Mesenchymal stem cell (in vitro differentiated cells and primary cell): ENCODE data around the gene COPE.

Experiments
- DNase-seq: peaks from one replicate; pipeline ENCODE4 v3.0.0-alpha.2; 2013
- H2AFZ ChIP-seq: one replicate; pipeline ENCODE4 v1.6.1; 2013; ENCODE audit warnings: low read depth, mild to moderate bottlenecking, control low read depth, inconsistent platforms, low read length, moderate library complexity
- H2AK5ac ChIP-seq: 2 replicates; pipeline ENCODE4 v1.6.1; 2013; ENCODE audit warnings: low read length, moderate library complexity, mild to moderate bottlenecking, inconsistent platforms; ENCODE audit not compliant: severe bottlenecking
- H2BK120ac ChIP-seq: one replicate; pipeline ENCODE4 v1.6.1; 2013; ENCODE audit warnings: low read depth, mild to moderate bottlenecking, inconsistent platforms, low read length, moderate library complexity
- H2BK12ac ChIP-seq, 2 experiments: one replicate each; pipeline ENCODE4 v1.6.1; 2013; ENCODE audit warnings: inconsistent platforms in 2 of 2, low read length in 2 of 2, mild to moderate bottlenecking in 2 of 2, moderate library complexity in 2 of 2, control low read depth in 1 of 2
- H2BK15ac ChIP-seq: one replicate; pipeline ENCODE4 v1.6.1; 2013; ENCODE audit warnings: mild to moderate bottlenecking, low read depth, inconsistent platforms; ENCODE audit not compliant: poor library complexity, severe bottlenecking
- H2BK5ac ChIP-seq: 2 replicates; pipeline ENCODE4 v1.6.1; 2013; ENCODE audit warnings: low read depth, mild to moderate bottlenecking, low read length, control low read depth, inconsistent platforms; ENCODE audit not compliant: poor library complexity, severe bottlenecking
- H3K14ac ChIP-seq, 2 experiments: one replicate each; pipeline ENCODE4 v1.6.1; 2013; ENCODE audit warnings: inconsistent platforms in 2 of 2, low read length in 2 of 2, control low read depth in 1 of 2, mild to moderate bottlenecking in 1 of 2, moderate library complexity in 1 of 2
- H3K18ac ChIP-seq, 2 experiments: one replicate each; pipeline ENCODE4 v1.6.1; 2013; ENCODE audit warnings: inconsistent platforms in 2 of 2, low read length in 2 of 2, control low read depth in 1 of 2, low read depth in 1 of 2, mild to moderate bottlenecking in 1 of 2
- H3K23ac ChIP-seq, 2 experiments: one replicate each; pipeline ENCODE4 v1.6.1; 2013; ENCODE audit warnings: inconsistent platforms in 2 of 2, low read length in 2 of 2, mild to moderate bottlenecking in 2 of 2, moderate library complexity in 2 of 2, control low read depth in 1 of 2
- H3K27ac ChIP-seq: 2 replicates; pipeline ENCODE4 v1.5.1; 2013; ENCODE audit warnings: mild to moderate bottlenecking, moderate library complexity, low read length, control low read depth, inconsistent platforms; ENCODE audit not compliant: poor library complexity, severe bottlenecking
- H3K27me3 ChIP-seq, 2 experiments: 2 replicates each; pipeline versions ENCODE4 v1.6.1 to v1.7.0; 2013; ENCODE audit warnings: low read length in 2 of 2, mild to moderate bottlenecking in 2 of 2, moderate library complexity in 2 of 2, control low read depth in 1 of 2, inconsistent platforms in 1 of 2; ENCODE audit not compliant: control insufficient read depth in 1 of 2, insufficient read depth in 1 of 2
- H3K36me3 ChIP-seq, 2 experiments: 2 replicates each; pipeline versions ENCODE4 v1.6.1 to v1.7.0; 2013; ENCODE audit warnings: low read length in 2 of 2, control low read depth in 1 of 2, inconsistent platforms in 1 of 2, low read depth in 1 of 2, mild to moderate bottlenecking in 1 of 2; ENCODE audit not compliant: insufficient read depth in 2 of 2, control insufficient read depth in 1 of 2
- H3K4ac ChIP-seq, 2 experiments: one replicate each; pipeline ENCODE4 v1.6.1; 2013; ENCODE audit warnings: inconsistent platforms in 2 of 2, low read length in 2 of 2, mild to moderate bottlenecking in 2 of 2, moderate library complexity in 2 of 2, control low read depth in 1 of 2, low read depth in 1 of 2
- H3K4me1 ChIP-seq: 2 replicates; pipeline ENCODE4 v1.6.1; 2013; ENCODE audit warnings: low read depth, low read length, control low read depth; ENCODE audit not compliant: control insufficient read depth, insufficient read depth
- H3K4me2 ChIP-seq: 2 replicates; pipeline ENCODE4 v1.6.1; 2013; ENCODE audit warnings: low read length, mild to moderate bottlenecking, inconsistent platforms; ENCODE audit not compliant: poor library complexity, severe bottlenecking
- H3K4me3 ChIP-seq, 2 experiments: 2 replicates each; pipeline versions ENCODE4 v1.5.1 to v1.7.0; 2013; ENCODE audit warnings: low read length in 2 of 2, mild to moderate bottlenecking in 2 of 2, control low read depth in 1 of 2, low read depth in 1 of 2; ENCODE audit not compliant: insufficient read depth in 1 of 2
- H3K79me1 ChIP-seq: replicated peaks from 2 replicates; pipeline ENCODE4 v1.6.1; 2013; ENCODE audit warnings: mild to moderate bottlenecking, control low read depth, low read length, inconsistent platforms; ENCODE audit not compliant: poor library complexity, severe bottlenecking
- H3K9ac ChIP-seq: 2 replicates; pipeline ENCODE4 v1.7.0; 2013; ENCODE audit warnings: mild to moderate bottlenecking, low read length, moderate library complexity
- H3K9me3 ChIP-seq: 2 replicates; pipeline ENCODE4 v1.7.0; 2013; ENCODE audit warnings: mild to moderate bottlenecking, low read length; ENCODE audit not compliant: control insufficient read depth
- H4K8ac ChIP-seq: one replicate; pipeline ENCODE4 v1.6.1; 2013; ENCODE audit warnings: inconsistent platforms, mild to moderate bottlenecking, low read length, moderate library complexity
- H4K91ac ChIP-seq: one replicate; pipeline ENCODE4 v1.6.1; 2013; ENCODE audit warnings: mild to moderate bottlenecking, low read length, inconsistent platforms
- WGBS: methylation state at CpG from one replicate; pipeline ENCODE4 v1.1.7; 2013; ENCODE audit warnings: mixed read lengths; 5-methylcytosine and 5-hydroxymethylcytosine counted together

The COPE gene

DNA sequence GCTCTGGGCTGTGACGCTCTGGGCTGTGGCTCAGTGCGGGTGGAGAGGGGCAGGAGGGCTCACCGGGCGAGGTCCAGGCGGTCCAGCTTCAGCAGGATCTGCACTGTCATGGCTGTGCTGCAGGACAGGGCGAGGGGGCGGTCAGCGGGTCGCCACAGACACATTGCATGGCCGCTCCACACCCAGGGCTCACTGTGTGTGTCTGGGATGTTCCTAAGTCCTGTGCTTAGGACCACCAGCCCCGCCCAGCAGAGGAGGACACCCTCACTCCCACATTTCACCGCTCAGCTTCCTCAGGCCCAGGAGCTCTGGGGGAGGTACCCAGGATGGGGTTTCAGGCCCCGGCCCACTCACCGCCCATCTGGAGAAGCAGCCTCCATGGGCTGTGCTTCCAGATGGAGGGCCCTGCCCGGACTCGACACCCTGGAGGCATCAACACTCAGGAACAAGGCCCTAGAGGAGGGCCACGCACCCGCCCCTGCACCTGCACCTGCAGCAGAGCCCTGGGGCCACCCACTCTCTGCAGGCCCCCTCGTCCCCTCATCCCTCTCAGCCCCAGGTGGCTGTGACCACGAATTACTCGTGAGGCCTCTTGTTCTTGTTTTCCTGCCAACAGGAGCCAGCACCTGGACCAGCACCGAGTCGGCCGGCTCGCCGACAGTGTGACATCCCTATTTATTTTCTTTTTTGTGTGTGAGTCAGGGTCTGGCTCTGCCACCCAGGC lies 13.5 kb downstream of the COPE start:
- no peak overlapping the region for H2AK5ac ChIP-seq
- peaks cover 82 to 84% of the 10 kb centered on the region in 2 experiments for H3K36me3 ChIP-seq
- H3K27me3 ChIP-seq = no peaks in the 10 kb centered on the region
- 93% methylated on average over 22 of the region's 26 CpGs for WGBS
- peaks cover 7% of the 10 kb centered on the region for H3K4me1 ChIP-seq
- peaks cover 46% of the 10 kb centered on the region for H3K79me1 ChIP-seq
- H3K4ac ChIP-seq = no peak overlapping the region
- H2BK12ac ChIP-seq = no peak overlapping the region
- no peak overlapping the region for H3K4me3 ChIP-seq
- no peak overlapping the region for H3K4me2 ChIP-seq
- H3K27ac ChIP-seq = no peak overlapping the region
- no peaks in the 10 kb centered on the region for H3K9me3 ChIP-seq
- no peak overlapping the region for H3K18ac ChIP-seq
- H4K91ac ChIP-seq = no peak overlapping the region
- no peak overlapping the region for H2BK5ac ChIP-seq
- no peak overlapping the region for H3K9ac ChIP-seq
- no peak overlapping the region for H3K14ac ChIP-seq
- no peak for DNase-seq
- no peak overlapping the region for H4K8ac ChIP-seq
- H2AFZ ChIP-seq = no peak overlapping the region
- no peak overlapping the region for H2BK120ac ChIP-seq
- no peak overlapping the region for H2BK15ac ChIP-seq
- H3K23ac ChIP-seq = no peak overlapping the region

DNA sequence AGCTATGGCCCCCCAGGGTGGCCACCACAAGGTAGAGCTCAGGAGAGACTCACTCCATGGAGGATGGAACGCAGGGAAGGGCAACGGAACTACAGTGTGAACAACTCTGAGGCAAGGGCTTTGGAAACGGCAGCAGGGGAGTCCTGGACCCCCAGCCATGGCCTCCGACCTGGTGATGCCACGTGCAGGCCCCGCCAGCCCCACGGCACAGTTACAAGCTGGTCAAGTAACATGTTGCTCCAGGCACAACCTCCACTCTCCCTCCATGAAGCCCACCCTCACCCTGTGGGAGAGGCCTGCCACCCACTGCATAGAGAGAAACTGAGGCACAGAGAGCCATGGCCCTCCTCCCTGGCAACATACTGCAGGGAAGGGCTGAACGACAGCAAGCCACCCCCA lies 14.1 kb downstream of the COPE start:
- WGBS = 97% methylated on average over 8 of the region's 8 CpGs
- Histone ChIP-seq H3K27ac (no peak overlapping the region), H2BK15ac (no peak overlapping the region), H3K14ac (no peak overlapping the region), H4K8ac (no peak overlapping the region), H2AFZ (no peak overlapping the region), H3K23ac (no peak overlapping the region), H2BK12ac (no peak overlapping the region), H3K36me3 (peaks cover 82 to 84% of the 10 kb centered on the region in 2 experiments), H3K79me1 (peaks cover 41% of the 10 kb centered on the region), H3K4me2 (no peak overlapping the region), H3K9me3 (no peaks in the 10 kb centered on the region), H2AK5ac (no peak overlapping the region), H3K27me3 (no peaks in the 10 kb centered on the region), H3K18ac (no peak overlapping the region), H3K4me3 (no peak overlapping the region), H4K91ac (no peak overlapping the region), H3K9ac (no peak overlapping the region), H2BK120ac (no peak overlapping the region), H3K4me1 (peaks cover 7% of the 10 kb centered on the region), H2BK5ac (no peak overlapping the region), H3K4ac (no peak overlapping the region)
- DNase-seq = no peak

DNA sequence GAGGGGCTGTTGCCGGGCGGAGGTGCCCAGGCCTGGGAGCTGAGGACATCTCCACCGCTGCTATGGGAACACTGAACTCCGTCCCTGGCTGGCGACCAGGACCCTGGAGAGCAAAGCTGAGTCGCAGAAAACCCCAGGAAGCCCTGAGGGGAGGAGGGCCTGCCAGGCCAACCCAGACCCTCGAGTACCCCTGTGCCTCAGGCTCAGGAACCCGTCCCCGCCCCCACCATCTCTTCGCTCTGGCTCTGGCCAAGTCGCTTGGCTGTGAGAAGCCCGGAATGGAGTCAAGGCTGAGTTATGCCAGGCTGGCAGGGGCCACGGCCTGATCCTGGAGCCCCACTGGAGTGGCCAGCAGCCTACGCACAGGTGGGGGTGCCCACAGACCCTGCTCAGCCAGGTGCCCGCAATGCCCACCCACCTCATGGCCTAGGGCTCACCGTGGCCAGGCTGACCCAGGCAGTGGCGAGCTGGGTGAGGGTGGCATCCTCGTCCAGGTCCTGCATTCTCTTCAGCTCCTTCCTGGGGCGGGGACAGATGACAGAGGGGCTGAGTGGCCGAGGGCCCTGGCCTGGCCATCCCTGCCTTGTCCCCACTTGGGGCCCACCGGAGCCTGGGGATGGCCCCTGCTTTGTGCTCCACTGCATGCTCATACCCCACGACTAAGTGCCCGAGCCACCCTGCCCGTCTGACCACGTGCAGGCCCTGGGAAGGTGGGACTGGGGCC lies 14.7 kb downstream of the COPE start:
- H3K27me3 ChIP-seq = no peaks in the 10 kb centered on the region
- no peak overlapping the region for H4K91ac ChIP-seq

DNA sequence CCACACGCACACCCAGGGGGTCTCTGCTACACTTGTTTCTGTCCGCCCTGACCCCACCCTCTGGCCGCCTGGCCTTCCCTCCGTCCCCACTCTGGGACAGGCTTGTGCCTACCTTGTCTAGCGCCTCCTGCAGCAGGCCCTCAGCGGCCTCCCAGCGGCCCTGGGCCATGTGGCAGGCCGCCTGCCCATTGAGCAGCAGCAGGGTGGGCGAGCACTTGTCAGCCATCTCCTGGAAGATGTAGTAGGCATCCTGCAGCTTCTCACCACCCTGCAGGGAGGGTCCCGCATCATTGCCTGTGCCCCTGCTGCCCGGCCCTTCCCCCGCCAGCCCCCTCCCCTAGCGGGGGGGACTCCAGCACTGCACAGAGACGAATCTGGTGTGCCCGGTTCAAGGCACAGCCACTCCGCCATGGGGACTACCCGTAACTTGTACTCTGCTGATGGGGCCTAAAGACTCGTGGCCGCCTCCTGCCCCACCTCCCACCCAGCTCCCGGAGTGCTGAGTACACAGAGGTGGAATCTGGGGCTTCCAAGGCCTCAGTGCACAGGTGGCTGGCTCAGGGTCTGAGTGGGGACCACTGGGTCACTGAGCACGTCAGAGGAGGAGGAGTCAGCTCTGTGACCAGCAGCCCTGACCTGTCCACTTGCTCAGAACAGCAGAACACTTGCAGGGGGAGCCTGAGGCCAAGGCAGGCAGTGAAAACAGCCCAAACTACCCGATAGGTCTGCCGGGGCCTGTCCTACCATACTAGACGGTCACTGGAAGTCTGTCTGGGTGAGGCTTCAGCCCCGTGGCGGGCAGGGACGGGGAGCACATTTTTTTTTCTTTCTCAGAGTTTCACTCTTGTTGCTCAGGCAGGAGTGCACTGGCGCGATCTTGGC lies 15.8 kb downstream of the COPE start:
- WGBS = 96% methylated on average over 29 of the region's 29 CpGs

More for the DNA sequence above, 14.7 kb downstream of the COPE start:
- H2AFZ ChIP-seq = no peak overlapping the region
- H2AK5ac ChIP-seq = no peak overlapping the region
- WGBS = 93% methylated on average over 25 of the region's 25 CpGs
- H3K79me1 ChIP-seq = peaks cover 37% of the 10 kb centered on the region
- H2BK15ac ChIP-seq = no peak overlapping the region
- no peak overlapping the region for H3K27ac ChIP-seq
- no peaks in the 10 kb centered on the region for H3K9me3 ChIP-seq
- no peak overlapping the region for H2BK120ac ChIP-seq
- H2BK12ac ChIP-seq = no peak overlapping the region
- no peak overlapping the region for H3K14ac ChIP-seq
- H3K4ac ChIP-seq = no peak overlapping the region
- H3K23ac ChIP-seq = no peak overlapping the region
- peaks cover 7% of the 10 kb centered on the region for H3K4me1 ChIP-seq
- no peak overlapping the region for H4K8ac ChIP-seq
- H3K18ac ChIP-seq = no peak overlapping the region
- H2BK5ac ChIP-seq = no peak overlapping the region
- H3K4me3 ChIP-seq = no peak overlapping the region
- no peak overlapping the region for H3K9ac ChIP-seq
- DNase-seq = no peak
- H3K36me3 ChIP-seq = peaks cover 81 to 86% of the 10 kb centered on the region in 2 experiments
- no peak overlapping the region for H3K4me2 ChIP-seq

More for the DNA sequence above, 15.8 kb downstream of the COPE start:
- H3K14ac ChIP-seq = no peak overlapping the region
- no peak overlapping the region for H2AK5ac ChIP-seq
- no peak overlapping the region for H3K18ac ChIP-seq
- peaks cover 31% of the 10 kb centered on the region for H3K79me1 ChIP-seq
- no peak overlapping the region for H2BK15ac ChIP-seq
- no peaks in the 10 kb centered on the region for H3K9me3 ChIP-seq
- no peak overlapping the region for H3K23ac ChIP-seq
- H3K4me1 ChIP-seq = peaks cover 5% of the 10 kb centered on the region
- peaks cover 78 to 88% of the 10 kb centered on the region in 2 experiments for H3K36me3 ChIP-seq
- no peak for DNase-seq
- no peak overlapping the region for H4K91ac ChIP-seq
- H3K4me3 ChIP-seq = no peak overlapping the region
- no peak overlapping the region for H3K4ac ChIP-seq
- no peak overlapping the region for H4K8ac ChIP-seq
- H3K27me3 ChIP-seq = no peaks in the 10 kb centered on the region
- H3K4me2 ChIP-seq = no peak overlapping the region
- H2AFZ ChIP-seq = no peak overlapping the region
- no peak overlapping the region for H2BK120ac ChIP-seq
- H3K9ac ChIP-seq = no peak overlapping the region
- H2BK12ac ChIP-seq = no peak overlapping the region
- no peak overlapping the region for H3K27ac ChIP-seq
- no peak overlapping the region for H2BK5ac ChIP-seq
